SK-N-SH treated with all-trans-retinoic acid at 6 μM for 48 hours (cell line): ENCODE results near the gene KHK.

Experiments
- ARNTL ChIP-seq: fragments of 450-650 bp; formaldehyde crosslinking; IDR thresholded peaks from 2 replicates; pipeline ENCODE4 v1.5.0; 2020; ENCODE audit warnings: low read depth, mild to moderate bottlenecking, moderate library complexity, borderline replicate concordance
- CSRNP3 ChIP-seq: fragments of 250-450 bp; sonication (Bioruptor Pico); IDR thresholded peaks from 2 replicates; pipeline ENCODE4 v1.5.1; 2021; ENCODE audit warnings: mild to moderate bottlenecking, moderate library complexity
- RARB ChIP-seq: fragments of 250-450 bp; sonication (Bioruptor Pico); IDR thresholded peaks from 2 replicates; pipeline ENCODE4 v1.8.0; 2021; ENCODE audit warnings: mild to moderate bottlenecking, moderate library complexity
- ZFP3 ChIP-seq: fragments of 250-450 bp; sonication (Bioruptor Pico); IDR thresholded peaks from 2 replicates; pipeline ENCODE4 v1.5.0; 2020; ENCODE audit warnings: mild to moderate bottlenecking, moderate library complexity
- ZNF70 ChIP-seq: fragments of 450-650 bp; formaldehyde crosslinking; IDR thresholded peaks from 2 replicates; pipeline ENCODE4 v1.5.0; 2020; ENCODE audit warnings: mild to moderate bottlenecking, moderate library complexity
- TF ChIP-seq, protein P1 (sequence below): fragments of 250-450 bp; sonication (Bioruptor Pico); IDR thresholded peaks from 2 replicates; pipeline ENCODE4 v1.8.0; 2020; ENCODE audit warnings: mild to moderate bottlenecking, moderate library complexity, borderline replicate concordance

- TF ChIP-seq, protein P1, sequence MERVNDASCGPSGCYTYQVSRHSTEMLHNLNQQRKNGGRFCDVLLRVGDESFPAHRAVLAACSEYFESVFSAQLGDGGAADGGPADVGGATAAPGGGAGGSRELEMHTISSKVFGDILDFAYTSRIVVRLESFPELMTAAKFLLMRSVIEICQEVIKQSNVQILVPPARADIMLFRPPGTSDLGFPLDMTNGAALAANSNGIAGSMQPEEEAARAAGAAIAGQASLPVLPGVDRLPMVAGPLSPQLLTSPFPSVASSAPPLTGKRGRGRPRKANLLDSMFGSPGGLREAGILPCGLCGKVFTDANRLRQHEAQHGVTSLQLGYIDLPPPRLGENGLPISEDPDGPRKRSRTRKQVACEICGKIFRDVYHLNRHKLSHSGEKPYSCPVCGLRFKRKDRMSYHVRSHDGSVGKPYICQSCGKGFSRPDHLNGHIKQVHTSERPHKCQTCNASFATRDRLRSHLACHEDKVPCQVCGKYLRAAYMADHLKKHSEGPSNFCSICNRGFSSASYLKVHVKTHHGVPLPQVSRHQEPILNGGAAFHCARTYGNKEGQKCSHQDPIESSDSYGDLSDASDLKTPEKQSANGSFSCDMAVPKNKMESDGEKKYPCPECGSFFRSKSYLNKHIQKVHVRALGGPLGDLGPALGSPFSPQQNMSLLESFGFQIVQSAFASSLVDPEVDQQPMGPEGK (CRISPR knock-in tag) = no peak
- TF ChIP-seq ZNF70 (CRISPR knock-in tag) = no peak
- no peak for TF ChIP-seq CSRNP3 (CRISPR knock-in tag)
- no peak for TF ChIP-seq ARNTL (CRISPR knock-in tag)
- no peak for TF ChIP-seq RARB (CRISPR knock-in tag)
- no peak for TF ChIP-seq ZFP3 (CRISPR knock-in tag)
These were observed 38.5 kb downstream of the KHK start for GRCh38 chr2:27125104-27125503.
